Activated CD8-positive, alpha-beta T cell treated with anti-CD3 and anti-CD28 coated beads for 36 hours (primary cell): ENCODE data around the gene HJV. TPM values are rescaled to one million over a fixed set of nuclear protein-coding genes. Genes with fewer than 3 reads are reported as not detected.
"Not testable (repeated sequence)": the region's sequence is repeated elsewhere in the genome, so short reads cannot be mapped to it uniquely, and the experiment has no call there.

Source experiments
- ATAC-seq: fragments of 200-7000 bp; cut with Tn5 transposase; one replicate; pipeline ENCODE4 v1.10.0; 2021; ENCODE audit warnings: mild to moderate bottlenecking, moderate library complexity
- CTCF ChIA-PET: fragments of 350-600 bp; sonication (Branson Sonifier 250); formaldehyde crosslinking; loops from one replicate; lab custom pipeline; 2021; ENCODE audit warnings: antibody characterized with exemption; lab: Charles Lee
- POLR2A ChIA-PET: fragments of 350-600 bp; sonication (Branson Sonifier 250); formaldehyde crosslinking; loops from one replicate; lab custom pipeline; 2021; ENCODE audit warnings: antibody characterized with exemption; lab: Charles Lee
- DNase-seq: peaks from one replicate; pipeline ENCODE4 v3.0.0-alpha.2; 2020
- H3K27ac Mint-ChIP-seq: one replicate; pipeline ENCODE4 v1.8.0; 2021; ENCODE audit warnings: mild to moderate bottlenecking, mixed read lengths
- H3K27me3 Mint-ChIP-seq: one replicate; pipeline ENCODE4 v1.8.0; 2021; ENCODE audit warnings: mixed read lengths
- H3K36me3 Mint-ChIP-seq: one replicate; pipeline ENCODE4 v1.8.0; 2021; ENCODE audit warnings: low read depth, mixed read lengths
- H3K4me1 Mint-ChIP-seq: one replicate; pipeline ENCODE4 v1.8.0; 2021; ENCODE audit warnings: low read depth, mixed read lengths
- H3K4me3 Mint-ChIP-seq: one replicate; pipeline ENCODE4 v1.8.0; 2021; ENCODE audit warnings: mild to moderate bottlenecking, moderate library complexity, mixed read lengths
- H3K9me3 Mint-ChIP-seq: one replicate; pipeline ENCODE4 v1.8.0; 2021; ENCODE audit warnings: mixed read lengths
- intact Hi-C: fragments of 100-400 bp; cut with micrococcal nuclease; formaldehyde crosslinking; loops from one replicate; pipeline ENCODE4 v1.10.0; 2022
- total RNA-seq, 2 experiments: library from RNA; stranded (reverse); gene quantifications; one replicate each; pipeline ENCODE4 v1.2.3, GENCODE V29; 2021
- TF ChIP-seq, protein P1 (sequence below): fragments of 200-600 bp; IDR thresholded peaks from one replicate; pipeline ENCODE4 v1.8.0; 2022; ENCODE audit warnings: antibody characterized with exemption, mild to moderate bottlenecking

Gene HJV, protein sequence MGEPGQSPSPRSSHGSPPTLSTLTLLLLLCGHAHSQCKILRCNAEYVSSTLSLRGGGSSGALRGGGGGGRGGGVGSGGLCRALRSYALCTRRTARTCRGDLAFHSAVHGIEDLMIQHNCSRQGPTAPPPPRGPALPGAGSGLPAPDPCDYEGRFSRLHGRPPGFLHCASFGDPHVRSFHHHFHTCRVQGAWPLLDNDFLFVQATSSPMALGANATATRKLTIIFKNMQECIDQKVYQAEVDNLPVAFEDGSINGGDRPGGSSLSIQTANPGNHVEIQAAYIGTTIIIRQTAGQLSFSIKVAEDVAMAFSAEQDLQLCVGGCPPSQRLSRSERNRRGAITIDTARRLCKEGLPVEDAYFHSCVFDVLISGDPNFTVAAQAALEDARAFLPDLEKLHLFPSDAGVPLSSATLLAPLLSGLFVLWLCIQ
- not detected for total RNA-seq

DNA sequence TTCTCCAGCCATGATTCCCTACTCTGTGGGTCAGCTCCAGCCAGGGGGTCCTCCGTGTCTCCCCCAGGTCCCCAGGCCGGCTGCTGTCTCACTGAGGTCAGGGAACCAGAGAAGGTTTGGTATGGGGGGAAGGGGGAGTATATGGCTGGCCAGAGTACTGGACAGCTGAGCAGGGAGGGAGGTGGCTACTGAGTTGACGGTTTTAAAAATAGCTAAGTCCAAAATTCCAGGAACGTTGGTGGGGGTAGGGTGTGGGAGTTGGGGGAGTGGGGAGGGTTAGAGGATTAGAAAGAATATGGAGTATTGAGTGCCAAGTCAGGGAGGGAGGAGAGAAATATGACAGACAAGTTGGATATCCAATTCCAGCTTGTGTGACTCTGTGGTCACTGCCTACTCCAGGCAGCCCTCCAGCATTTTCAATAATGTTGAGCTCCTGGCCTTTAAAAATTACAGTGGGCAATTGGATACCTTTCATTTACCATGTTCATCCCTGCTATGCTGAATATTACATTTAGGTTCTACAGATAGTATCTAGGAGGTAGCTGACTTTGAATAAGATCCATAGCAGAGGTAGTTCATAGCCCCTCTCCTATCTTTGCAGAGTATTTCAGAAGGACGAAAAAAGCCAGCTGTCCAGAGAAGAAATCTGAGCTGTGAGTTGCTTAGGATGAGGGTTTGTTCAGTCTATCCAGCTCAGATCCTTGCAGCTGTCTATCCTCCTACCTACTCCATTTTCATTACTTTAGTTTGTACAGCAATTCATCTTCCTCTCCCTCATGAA lies at the start of gene HJV:
HJV (minus strand) TSS at position 114 of the 781 bp plus-strand sequence. CDS start 1,504 bp downstream, outside the sequence.
- Mint-ChIP-seq H3K27ac (no peak within 1 kb of the TSS), H3K27me3 (peaks cover 40% of the 10 kb centered on the region), H3K4me1 (peaks cover 7% of the 10 kb centered on the region), H3K4me3 (no peak within 1 kb of the TSS), H3K9me3 (no peaks in the 10 kb centered on the region), H3K36me3 (no peaks in the 10 kb centered on the region)
- ChIA-PET CTCF (interaction anchor here (0.6 to 3.7 kb wide), 9 partner anchors 10 to 263 kb away, joined by 3 to 32 read pairs (median 4); no protein-coding TSS in a partner anchor), POLR2A (interaction anchor here (0.6 to 1.4 kb wide), 5 partner anchors 10 to 163 kb away, joined by 3 to 4 read pairs (median 3); partner anchors contain the start of genes ANKRD34A, PIAS3 and POLR3GL)
- TF ChIP-seq, protein P1, sequence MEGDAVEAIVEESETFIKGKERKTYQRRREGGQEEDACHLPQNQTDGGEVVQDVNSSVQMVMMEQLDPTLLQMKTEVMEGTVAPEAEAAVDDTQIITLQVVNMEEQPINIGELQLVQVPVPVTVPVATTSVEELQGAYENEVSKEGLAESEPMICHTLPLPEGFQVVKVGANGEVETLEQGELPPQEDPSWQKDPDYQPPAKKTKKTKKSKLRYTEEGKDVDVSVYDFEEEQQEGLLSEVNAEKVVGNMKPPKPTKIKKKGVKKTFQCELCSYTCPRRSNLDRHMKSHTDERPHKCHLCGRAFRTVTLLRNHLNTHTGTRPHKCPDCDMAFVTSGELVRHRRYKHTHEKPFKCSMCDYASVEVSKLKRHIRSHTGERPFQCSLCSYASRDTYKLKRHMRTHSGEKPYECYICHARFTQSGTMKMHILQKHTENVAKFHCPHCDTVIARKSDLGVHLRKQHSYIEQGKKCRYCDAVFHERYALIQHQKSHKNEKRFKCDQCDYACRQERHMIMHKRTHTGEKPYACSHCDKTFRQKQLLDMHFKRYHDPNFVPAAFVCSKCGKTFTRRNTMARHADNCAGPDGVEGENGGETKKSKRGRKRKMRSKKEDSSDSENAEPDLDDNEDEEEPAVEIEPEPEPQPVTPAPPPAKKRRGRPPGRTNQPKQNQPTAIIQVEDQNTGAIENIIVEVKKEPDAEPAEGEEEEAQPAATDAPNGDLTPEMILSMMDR = no peak
- no peak for ATAC-seq
- no peak for DNase-seq
- intact Hi-C loops = no loop called here

DNA sequence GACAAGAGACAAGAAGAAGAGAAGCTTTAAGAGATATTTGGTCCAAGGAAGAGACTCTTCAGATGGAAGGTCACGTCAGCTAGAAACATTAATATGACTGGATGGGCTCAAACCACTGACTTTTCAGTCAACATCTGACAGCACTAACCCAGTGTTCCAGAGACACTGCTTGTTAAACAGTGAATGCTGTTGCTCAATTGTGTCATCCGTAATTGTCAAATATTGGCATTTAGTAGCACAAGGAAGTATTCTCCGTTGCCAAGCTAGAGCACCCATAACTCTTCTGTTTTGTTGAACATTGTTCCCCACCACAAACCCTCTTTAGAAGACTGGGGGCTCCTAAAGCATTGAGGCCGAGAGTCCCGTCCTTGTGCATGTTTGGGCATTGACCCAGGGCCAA lies 37.6 kb upstream of the HJV start:
- H3K36me3 Mint-ChIP-seq, DNase-seq, H3K4me3 Mint-ChIP-seq, intact Hi-C loops, CTCF ChIA-PET, POLR2A ChIA-PET, H3K9me3 Mint-ChIP-seq, H3K4me1 Mint-ChIP-seq, H3K27me3 Mint-ChIP-seq, H3K27ac Mint-ChIP-seq, ATAC-seq: not testable (repeated sequence)

DNA sequence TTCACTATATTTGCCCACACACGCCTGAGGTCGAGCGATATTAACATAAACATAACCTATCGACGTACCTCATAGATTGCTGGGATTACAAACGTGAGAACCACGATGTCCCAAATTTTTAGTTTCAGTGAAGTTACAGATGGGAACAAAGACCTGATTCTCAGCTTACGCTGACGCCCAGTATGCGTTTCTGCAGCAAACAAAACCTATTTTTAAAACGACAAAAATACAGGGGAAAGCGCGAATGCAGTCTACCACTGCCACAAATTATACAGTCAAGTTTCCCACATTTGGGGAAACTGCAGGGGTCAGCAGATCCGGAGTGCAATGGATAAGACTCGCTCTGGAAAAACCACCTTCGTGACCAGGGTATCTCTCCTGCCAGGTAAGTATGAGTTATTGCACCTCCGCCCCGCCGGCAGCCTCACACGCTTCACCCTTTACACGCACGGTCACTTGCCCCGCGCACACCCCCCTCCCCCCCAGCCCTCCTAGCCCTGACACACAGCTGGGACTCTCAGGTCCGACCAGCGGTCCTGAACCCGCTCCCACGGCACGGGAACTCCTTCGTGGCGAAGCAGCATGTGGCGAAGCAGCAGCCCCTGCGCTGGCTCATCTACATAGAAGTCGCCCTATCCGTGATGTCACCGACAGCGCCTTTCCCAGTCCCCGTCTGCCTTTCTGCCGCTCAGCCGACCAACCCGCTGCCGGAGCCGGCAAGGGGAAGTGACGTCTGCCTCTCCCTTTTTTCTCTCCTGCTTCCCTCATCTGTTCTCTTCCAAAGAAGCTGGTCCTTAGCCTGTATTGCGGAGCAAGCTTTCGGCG lies 30.5 kb upstream of the HJV start:
- CTCF ChIA-PET = interaction anchor here (0.6 to 2.9 kb wide), 3 partner anchors 19 to 183 kb away, joined by 3 to 10 read pairs (median 3); no protein-coding TSS in a partner anchor
- ATAC-seq (peak; percentile 96), DNase-seq (peak; percentile 93)
- H3K27me3 Mint-ChIP-seq, H3K36me3 Mint-ChIP-seq, intact Hi-C loops, H3K9me3 Mint-ChIP-seq: not testable (repeated sequence)
- H3K4me3 Mint-ChIP-seq = peak overlapping the region; percentile 96
- H3K27ac Mint-ChIP-seq = peak overlapping the region; percentile 100
- POLR2A ChIA-PET = interaction anchor here (0.6 to 9.7 kb wide), 29 partner anchors 9 to 771 kb away, joined by 3 to 202 read pairs (median 5); partner anchors contain the start of genes ANKRD34A, HJV, LIX1L and NUDT17
- peaks cover 21% of the 10 kb centered on the region for H3K4me1 Mint-ChIP-seq

DNA sequence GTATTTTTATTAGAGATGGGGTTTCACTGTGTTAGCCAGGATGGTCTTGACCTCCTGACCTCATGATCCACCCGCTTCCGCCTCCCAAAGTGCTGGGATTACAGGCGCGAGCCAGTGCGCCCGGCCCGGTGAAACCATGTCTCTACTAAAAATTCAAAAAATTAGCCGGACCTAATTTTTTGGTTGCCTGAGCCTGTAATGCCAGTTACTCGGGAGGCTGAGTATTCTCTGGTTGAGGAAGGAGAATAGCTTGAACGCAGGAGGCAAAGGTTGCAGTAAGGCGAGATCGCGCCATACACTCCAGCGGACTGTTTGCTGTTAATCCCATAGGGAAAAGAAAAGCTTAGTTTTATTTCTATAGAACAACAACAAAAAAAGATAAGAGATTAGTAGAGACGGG lies 29.9 kb upstream of the HJV start:
- H3K36me3 Mint-ChIP-seq = no peaks in the 10 kb centered on the region
- no peaks in the 10 kb centered on the region for H3K9me3 Mint-ChIP-seq
- peak overlapping the region; percentile 96 for H3K4me3 Mint-ChIP-seq
- ChIA-PET CTCF (interaction anchor here (0.6 to 2.9 kb wide), 2 partner anchors 19 to 182 kb away, joined by 3 to 10 read pairs; no protein-coding TSS in a partner anchor), POLR2A (interaction anchor here (0.6 to 9.7 kb wide), 27 partner anchors 8 to 771 kb away, joined by 3 to 202 read pairs (median 5); partner anchors contain the start of genes ANKRD34A, HJV, LIX1L and NUDT17)
- intact Hi-C loops = no loop called here
- peak overlapping the region; percentile 100 for H3K27ac Mint-ChIP-seq
- DNase-seq (no peak), ATAC-seq (no peak)
- peaks cover 21% of the 10 kb centered on the region for H3K4me1 Mint-ChIP-seq
- H3K27me3 Mint-ChIP-seq = no peaks in the 10 kb centered on the region
- TF ChIP-seq, protein P1 = no peak

DNA sequence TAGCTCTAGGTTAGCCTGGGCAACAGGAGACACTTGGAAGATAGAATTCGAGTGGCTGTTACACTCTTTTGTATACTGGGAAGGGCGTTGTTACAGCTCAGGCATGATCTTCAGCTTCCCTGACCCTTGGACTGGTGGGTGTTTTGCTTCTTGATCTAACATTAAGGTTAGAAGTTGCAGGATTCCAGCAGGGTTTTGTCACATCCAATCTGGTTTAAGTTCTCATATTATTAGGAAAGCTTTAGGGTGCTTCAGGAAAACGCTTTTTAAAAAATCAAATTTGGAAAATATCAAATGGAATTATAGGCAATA lies 29.1 kb upstream of the HJV start:
- DNase-seq, H3K27me3 Mint-ChIP-seq, H3K4me3 Mint-ChIP-seq, intact Hi-C loops, H3K36me3 Mint-ChIP-seq, ATAC-seq, H3K27ac Mint-ChIP-seq, H3K9me3 Mint-ChIP-seq: not testable (repeated sequence)
- CTCF ChIA-PET = interaction anchor here (1.9 to 2.9 kb wide), 2 partner anchors 12 to 18 kb away, joined by 4 to 10 read pairs; no protein-coding TSS in a partner anchor
- H3K4me1 Mint-ChIP-seq = peaks cover 21% of the 10 kb centered on the region
- POLR2A ChIA-PET = interaction anchor here (1.9 to 9.7 kb wide), 2 partner anchors 13 to 33 kb away, joined by 12 to 202 read pairs; no protein-coding TSS in a partner anchor

DNA sequence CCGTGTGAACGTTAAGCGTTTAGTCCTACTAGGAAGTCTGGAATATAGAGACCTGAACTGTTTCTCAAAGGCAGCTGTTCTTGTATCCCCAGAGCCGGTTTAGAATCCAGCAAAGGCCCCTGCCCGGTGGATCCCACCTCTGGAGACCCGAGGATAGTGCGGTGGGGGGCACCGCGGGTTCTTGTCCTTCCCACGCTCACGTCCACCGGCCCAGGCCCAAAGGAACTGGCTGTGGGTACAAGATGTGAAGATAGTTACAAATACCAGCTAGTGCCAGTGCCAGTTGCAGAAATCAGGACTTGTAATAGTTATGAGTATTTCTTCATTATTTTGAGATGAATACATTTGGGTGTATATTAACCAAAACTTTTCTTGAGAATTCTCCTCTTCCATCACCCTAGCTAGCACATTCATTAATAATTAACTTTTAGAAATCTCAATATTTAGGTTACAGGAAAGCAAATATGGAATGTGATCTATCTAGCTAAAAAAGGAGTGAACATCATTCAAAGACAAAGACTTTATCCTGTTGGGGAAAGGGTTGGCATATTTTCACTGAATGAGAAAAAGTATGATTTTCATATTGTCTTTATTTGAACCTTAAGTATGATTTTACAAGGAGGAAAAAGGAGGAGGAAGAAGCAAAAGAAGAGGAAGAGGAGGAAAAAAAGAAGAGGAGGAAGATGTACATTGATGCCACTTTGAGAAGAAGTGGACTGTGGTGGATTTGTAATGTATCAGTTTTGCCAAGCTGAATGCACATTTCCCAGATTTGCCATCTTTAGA lies 28.5 kb upstream of the HJV start:
- H3K4me3 Mint-ChIP-seq, ATAC-seq, intact Hi-C loops, DNase-seq, H3K36me3 Mint-ChIP-seq, H3K27me3 Mint-ChIP-seq, H3K9me3 Mint-ChIP-seq: not testable (repeated sequence)
- H3K27ac Mint-ChIP-seq = peak overlapping the region; percentile 13
- POLR2A ChIA-PET = interaction anchor here (0.7 to 9.7 kb wide), 3 partner anchors 13 to 73 kb away, joined by 3 to 202 read pairs (median 3); no protein-coding TSS in a partner anchor
- CTCF ChIA-PET = interaction anchor here (1.9 to 2.9 kb wide), 2 partner anchors 12 to 17 kb away, joined by 4 to 10 read pairs; no protein-coding TSS in a partner anchor
- H3K4me1 Mint-ChIP-seq = peaks cover 21% of the 10 kb centered on the region
